K562 treated with DMSO at 1 percent for 24 hours (cell line): ENCODE data around the gene SNX12. TPM values are rescaled to one million over a fixed set of nuclear protein-coding genes. Genes with fewer than 3 reads are reported as not detected.

ENCODE experiments used
- total RNA-seq: library from RNA; unstranded; fragments of 300-600 nt; gene quantifications from 2 replicates; pipeline ENCODE4 v1.2.3, GENCODE V29; 2022; ENCODE audit warnings: low read depth; ENCODE audit not compliant: insufficient read depth

SNX12 gene
- total RNA-seq: 34.7 and 37.1 TPM in 2 replicates

DNA sequence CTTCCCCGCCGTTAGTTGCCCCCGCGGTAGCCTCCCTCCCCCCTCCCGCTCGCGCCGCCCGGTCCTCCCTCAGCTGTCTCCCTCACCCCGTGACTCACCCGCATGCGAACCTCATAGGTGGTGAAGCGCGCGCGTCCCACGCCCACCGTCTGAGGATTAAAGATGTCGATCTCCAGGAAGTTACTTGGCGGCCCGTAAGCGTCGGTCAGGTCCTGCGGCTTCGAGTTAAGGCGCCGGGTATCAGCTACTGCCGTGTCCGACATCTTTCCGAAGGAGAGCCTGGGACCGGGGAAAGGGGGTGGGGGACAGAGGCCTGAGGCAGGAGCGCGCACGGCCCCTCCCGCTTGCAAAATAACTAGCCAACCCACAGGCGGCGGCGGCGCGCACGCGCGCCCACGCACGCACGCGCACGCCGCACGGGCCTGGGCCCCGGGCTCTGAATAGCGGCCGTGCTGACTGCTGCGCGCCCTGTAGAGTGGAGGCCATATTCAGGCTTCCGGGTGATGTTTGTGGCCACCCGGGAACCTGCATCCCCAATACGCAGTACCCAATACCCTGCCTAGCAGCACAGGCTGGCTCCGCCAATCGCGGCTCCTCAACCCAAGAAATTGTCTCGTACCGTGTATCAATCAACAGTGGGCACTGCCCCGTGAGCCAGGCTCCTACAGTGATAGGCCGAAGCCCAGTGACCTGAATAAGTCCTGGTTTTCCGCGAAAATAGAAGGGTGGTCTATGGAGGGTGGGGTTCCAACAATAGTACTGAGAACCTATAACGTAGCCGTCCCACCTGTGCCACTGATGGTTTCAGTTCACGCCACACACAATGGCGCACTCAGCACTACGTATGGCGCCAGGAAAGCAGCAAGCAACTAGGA is at the start of gene SNX12:
Gene SNX12, minus strand, starts transcription at position 291 of the 875 bp plus-strand sequence. Its CDS starts 28 bp downstream, at position 263.

DNA sequence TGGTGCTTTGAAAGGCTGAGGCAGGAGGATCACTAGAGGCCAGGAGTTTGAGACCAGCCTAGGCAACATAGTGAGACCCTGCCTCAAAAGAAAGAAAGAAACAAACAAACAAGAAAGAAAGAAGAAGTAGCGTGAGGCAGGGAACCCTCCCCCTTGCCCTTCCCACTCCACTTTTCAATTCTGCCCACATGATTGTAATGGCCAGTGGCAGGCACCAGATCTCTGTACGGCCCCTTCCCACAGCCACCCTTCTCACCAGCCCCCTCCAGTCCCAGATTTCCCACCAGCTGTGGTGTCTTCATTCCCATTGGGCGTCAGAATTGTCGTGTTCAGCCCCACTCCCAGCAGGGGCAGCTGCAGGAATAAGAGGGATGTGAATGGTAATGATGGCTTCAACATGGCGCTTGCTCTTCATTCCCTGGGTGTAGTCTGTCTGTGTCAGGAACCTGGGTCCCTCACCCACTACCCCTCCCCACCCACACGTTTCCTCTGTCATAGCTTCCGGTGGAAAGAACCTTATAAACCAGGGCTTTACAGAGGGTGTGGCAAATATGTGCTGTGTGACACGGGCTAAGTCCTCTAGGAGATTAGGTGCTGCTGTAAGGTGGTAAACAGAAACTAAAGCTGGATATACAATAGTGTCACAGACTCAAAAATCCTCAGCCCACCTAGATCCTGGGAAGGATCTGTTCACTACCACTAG is 43.2 kb upstream of the SNX12 start, which contains the start of gene IL2RG:
Gene IL2RG, minus strand, starts transcription at position 437 of the 703 bp plus-strand sequence. Its CDS starts 38 bp downstream, at position 399.

DNA sequence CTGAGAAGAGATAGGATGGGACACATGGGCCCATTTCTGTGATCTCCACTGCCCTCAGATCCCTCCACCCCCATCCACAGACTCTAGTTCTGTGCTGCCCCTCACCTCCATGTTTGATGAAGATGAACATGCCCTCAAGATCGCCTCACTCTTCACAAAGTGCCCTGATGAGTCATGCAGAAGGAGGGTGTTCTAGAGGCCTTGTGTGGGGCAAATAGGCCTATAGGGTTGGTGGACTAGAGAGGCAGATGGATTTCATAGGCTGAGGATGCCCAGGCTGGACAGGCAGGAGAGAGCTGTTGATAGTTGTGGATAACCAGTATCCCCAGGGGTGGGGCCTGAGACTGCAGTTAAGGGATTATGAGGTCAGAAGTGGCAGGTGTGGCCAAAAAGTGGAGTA is 38.3 kb upstream of the SNX12 start, which contains the start of gene CXorf65:
Gene CXorf65, minus strand, starts transcription at position 314 of the 400 bp plus-strand sequence. Its CDS starts 184 bp downstream, at position 130.

DNA sequence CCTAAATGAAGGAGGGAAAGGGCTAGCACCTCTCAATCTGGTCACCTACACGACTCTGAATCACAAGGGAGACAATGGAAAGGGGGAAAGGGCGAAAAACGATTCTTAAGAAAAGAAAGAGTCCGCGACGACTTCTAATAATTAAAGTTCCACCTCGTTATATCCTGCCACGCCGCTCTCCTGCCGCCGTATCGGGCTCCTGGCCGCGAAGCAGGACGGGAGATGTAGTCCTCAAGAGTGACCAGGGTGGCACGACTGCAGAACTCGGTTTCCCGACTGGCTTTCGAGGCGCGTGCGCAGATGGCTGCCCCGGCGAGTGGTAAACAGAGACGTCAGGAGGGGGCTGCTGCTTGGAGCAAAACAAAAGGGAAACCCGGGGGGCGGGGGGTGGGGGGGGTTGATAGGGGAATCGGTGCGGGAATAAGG is 27.4 kb upstream of the SNX12 start, which contains the start of gene FOXO4:
Gene FOXO4, plus strand, starts transcription at position 297 of the 426 bp plus-strand sequence. CDS start 678 bp downstream, outside the sequence.

Other genes with a start within 250 kb of the SNX12 start
- 0.65 and 0.86 TPM in 2 replicates for gene TEX11, start 159.6 kb downstream of the SNX12 start, total RNA-seq
- not detected in 2 replicates for gene SLC7A3, start 137.2 kb downstream of the SNX12 start, total RNA-seq
- gene FOXO4, start 27.5 kb upstream of the SNX12 start, total RNA-seq: 23.0 and 29.0 TPM in 2 replicates
- 1.0 TPM in 1 of 2 replicates, not detected in the other for gene CXorf65, start 38.4 kb upstream of the SNX12 start, total RNA-seq
- 9.4 and 9.7 TPM in 2 replicates for gene IL2RG, start 43.2 kb upstream of the SNX12 start, total RNA-seq
- 31.6 and 35.0 TPM in 2 replicates for gene MED12, start 50.3 kb upstream of the SNX12 start, total RNA-seq
- 2.3 TPM in 2 replicates for gene NLGN3, start 76.5 kb upstream of the SNX12 start, total RNA-seq
- not detected in 2 replicates for gene GJB1, start 154.9 kb upstream of the SNX12 start, total RNA-seq
- gene ZMYM3, start 185.8 kb upstream of the SNX12 start, total RNA-seq: 25.1 and 27.4 TPM in 2 replicates
- gene NONO, start 215.3 kb upstream of the SNX12 start, total RNA-seq: 324 and 330 TPM in 2 replicates
- gene ITGB1BP2, start 233.4 kb upstream of the SNX12 start, total RNA-seq: 0.72 TPM in 1 of 2 replicates, not detected in the other